ENCODE data around the gene ADAM12.

- TF ChIP-seq CTCF (IDR thresholded peaks at IDR 0.05) (no peak), USF2 (IDR thresholded peaks at IDR 0.05; ENCODE audit: borderline replicate concordance, low read depth, low read length) (no peak), ZBTB33 (IDR thresholded peaks at IDR 0.05; ENCODE audit: borderline replicate concordance, low read depth) (no peak), RCOR1 (IDR thresholded peaks at IDR 0.05; ENCODE audit: low read length) (no peak), REST (IDR thresholded peaks at IDR 0.05; ENCODE audit: low read depth, low read length) (no peak), MAX (IDR thresholded peaks at IDR 0.05; ENCODE audit: low read depth) (no peak), EZH2phosphoT487 (IDR thresholded peaks at IDR 0.05; ENCODE audit: borderline replicate concordance, low read depth) (no peak), RFX5 (IDR thresholded peaks at IDR 0.05; ENCODE audit: low read length) (no peak), PBX3 (IDR thresholded peaks at IDR 0.05) (no peak), SMC3 (IDR thresholded peaks at IDR 0.05; ENCODE audit: low read depth, low read length) (no peak), YY1 (IDR thresholded peaks at IDR 0.05; ENCODE audit: low read depth) (no peak), JUND (IDR thresholded peaks at IDR 0.05) (no peak), RAD21 (IDR thresholded peaks at IDR 0.05; ENCODE audit: low read length) (no peak), MEF2A (IDR thresholded peaks at IDR 0.05; ENCODE audit: borderline replicate concordance, low read depth) (no peak)
These were observed 231.1 kb downstream of the ADAM12 start for GRCh38 chr10:126157189-126157588.

Measured in SK-N-SH (cell line).